Fibroblast of mammary gland (primary cell): ENCODE results near the gene DERA.
A peak's percentile ranks its signal among the peaks of the same experiment; 100 is the strongest.
"Not testable (repeated sequence)": the region's sequence is repeated elsewhere in the genome, so short reads cannot be mapped to it uniquely, and the experiment has no call there.

Source experiments
- DNase-seq: peaks from one replicate; pipeline ENCODE4 v3.0.0-alpha.2; 2010; ENCODE audit warnings: low read depth
- H3K4me3 ChIP-seq: 2 replicates; pipeline ENCODE4 v1.5.1; 2011; ENCODE audit warnings: low read depth, mild to moderate bottlenecking, low read length, moderate library complexity; ENCODE audit not compliant: control insufficient read depth
- CTCF ChIP-seq: conservative IDR thresholded peaks from 2 replicates; pipeline ENCODE4 v1.5.1; 2011; ENCODE audit warnings: low read depth, low read length, inconsistent platforms; ENCODE audit not compliant: control insufficient read depth, insufficient read depth

The DERA gene

GRCh38 chr12:15956413-15957185 is 45.5 kb downstream of the DERA start:
- DNase-seq = no peak
- no peak for TF ChIP-seq CTCF
- no peak overlapping the region for H3K4me3 ChIP-seq

GRCh38 chr12:15962760-15963159 is 51.6 kb downstream of the DERA start:
- no peak overlapping the region for H3K4me3 ChIP-seq
- TF ChIP-seq CTCF = no peak
- peak; percentile 27 for DNase-seq

GRCh38 chr12:15963271-15963670 is 52.1 kb downstream of the DERA start:
- TF ChIP-seq CTCF = no peak
- no peak overlapping the region for H3K4me3 ChIP-seq
- DNase-seq = peak; percentile 77

GRCh38 chr12:15966426-15966825 is 55.3 kb downstream of the DERA start:
- TF ChIP-seq CTCF = no peak
- DNase-seq = peak; percentile 66
- no peak overlapping the region for H3K4me3 ChIP-seq

GRCh38 chr12:15967053-15967452 is 55.9 kb downstream of the DERA start:
- not testable (repeated sequence) for H3K4me3 ChIP-seq, DNase-seq

GRCh38 chr12:15971211-15971610 is 60.1 kb downstream of the DERA start:
- no peak for TF ChIP-seq CTCF
- no peak for DNase-seq
- no peak overlapping the region for H3K4me3 ChIP-seq

- no peak overlapping the region for H3K4me3 ChIP-seq
- DNase-seq = no peak
- no peak for TF ChIP-seq CTCF
Observed at GRCh38 chr12:15972894-15973293, 61.8 kb downstream of the DERA start.
